ENCODE measurements around the gene ELK4.

The ELK4 gene

DNA sequence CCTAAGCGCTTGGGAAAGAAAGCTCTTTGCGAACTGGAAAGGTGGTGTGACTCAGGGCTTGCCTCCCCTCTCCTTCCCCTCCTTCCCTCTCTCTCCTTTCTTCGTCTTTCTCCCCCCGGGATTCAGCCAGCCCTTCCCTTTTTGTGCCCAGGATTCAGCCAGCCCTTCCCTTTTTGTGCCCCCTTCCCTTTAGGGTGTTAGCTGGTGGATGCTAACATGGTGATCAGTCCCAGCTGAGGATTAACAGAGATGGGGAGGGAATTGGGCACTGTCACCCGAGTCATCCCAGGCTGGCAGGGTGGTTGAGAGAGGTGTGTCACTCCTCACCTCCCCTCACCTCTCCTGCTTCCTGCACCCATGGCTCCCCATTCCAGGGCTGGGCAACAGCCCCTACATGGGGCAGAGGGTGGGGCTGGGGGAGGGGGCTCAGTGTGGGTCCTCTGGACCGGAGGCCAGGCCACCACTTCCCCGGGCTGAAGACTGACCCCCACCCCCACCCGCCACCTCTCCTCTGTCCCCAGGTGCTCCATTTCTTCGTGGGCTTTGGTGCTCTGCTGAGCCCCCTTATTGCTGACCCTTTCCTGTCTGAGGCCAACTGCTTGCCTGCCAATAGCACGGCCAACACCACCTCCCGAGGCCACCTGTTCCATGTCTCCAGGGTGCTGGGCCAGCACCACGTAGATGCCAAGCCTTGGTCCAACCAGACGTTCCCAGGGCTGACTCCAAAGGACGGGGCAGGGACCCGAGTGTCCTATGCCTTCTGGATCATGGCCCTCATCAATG lies 51.5 kb downstream of the ELK4 start:
- TF ChIP-seq, protein P1, sequence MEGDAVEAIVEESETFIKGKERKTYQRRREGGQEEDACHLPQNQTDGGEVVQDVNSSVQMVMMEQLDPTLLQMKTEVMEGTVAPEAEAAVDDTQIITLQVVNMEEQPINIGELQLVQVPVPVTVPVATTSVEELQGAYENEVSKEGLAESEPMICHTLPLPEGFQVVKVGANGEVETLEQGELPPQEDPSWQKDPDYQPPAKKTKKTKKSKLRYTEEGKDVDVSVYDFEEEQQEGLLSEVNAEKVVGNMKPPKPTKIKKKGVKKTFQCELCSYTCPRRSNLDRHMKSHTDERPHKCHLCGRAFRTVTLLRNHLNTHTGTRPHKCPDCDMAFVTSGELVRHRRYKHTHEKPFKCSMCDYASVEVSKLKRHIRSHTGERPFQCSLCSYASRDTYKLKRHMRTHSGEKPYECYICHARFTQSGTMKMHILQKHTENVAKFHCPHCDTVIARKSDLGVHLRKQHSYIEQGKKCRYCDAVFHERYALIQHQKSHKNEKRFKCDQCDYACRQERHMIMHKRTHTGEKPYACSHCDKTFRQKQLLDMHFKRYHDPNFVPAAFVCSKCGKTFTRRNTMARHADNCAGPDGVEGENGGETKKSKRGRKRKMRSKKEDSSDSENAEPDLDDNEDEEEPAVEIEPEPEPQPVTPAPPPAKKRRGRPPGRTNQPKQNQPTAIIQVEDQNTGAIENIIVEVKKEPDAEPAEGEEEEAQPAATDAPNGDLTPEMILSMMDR (IDR thresholded peaks at IDR 0.05) = no peak
- DNase-seq = no peak
- Mint-ChIP-seq H3K4me3 (no peak overlapping the region), H3K27me3 (ENCODE audit: low read depth, poor library complexity) (peaks cover 55% of the 10 kb centered on the region), H3K9me3 (no peaks in the 10 kb centered on the region), H3K36me3 (ENCODE audit: low read depth) (no peaks in the 10 kb centered on the region), H3K27ac (no peak overlapping the region), H3K4me1 (peaks cover 11% of the 10 kb centered on the region)

DNA sequence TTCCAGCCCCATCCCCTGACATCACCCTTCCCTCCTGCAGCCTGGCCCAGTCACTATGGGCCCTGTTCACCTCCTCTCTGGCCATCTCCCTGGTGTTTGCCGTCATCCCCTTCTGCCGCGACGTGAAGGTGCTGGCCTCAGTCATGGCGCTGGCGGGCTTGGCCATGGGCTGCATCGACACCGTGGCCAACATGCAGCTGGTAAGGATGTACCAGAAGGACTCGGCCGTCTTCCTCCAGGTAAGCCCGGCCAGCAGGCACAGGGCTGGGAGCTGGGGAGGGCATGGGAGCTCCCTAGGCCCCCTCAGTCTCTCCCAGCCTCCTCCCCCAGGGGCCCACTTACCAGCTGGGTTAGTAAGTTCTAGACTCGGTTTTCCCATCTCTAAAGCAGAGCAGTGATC lies 52.1 kb downstream of the ELK4 start:
- Mint-ChIP-seq H3K9me3 (no peaks in the 10 kb centered on the region), H3K4me3 (no peak overlapping the region), H3K27me3 (ENCODE audit: low read depth, poor library complexity) (peaks cover 59% of the 10 kb centered on the region), H3K36me3 (ENCODE audit: low read depth) (no peaks in the 10 kb centered on the region), H3K4me1 (peaks cover 11% of the 10 kb centered on the region), H3K27ac (no peak overlapping the region)
- DNase-seq = no peak
- TF ChIP-seq, protein P1 (IDR thresholded peaks at IDR 0.05) = no peak

DNA sequence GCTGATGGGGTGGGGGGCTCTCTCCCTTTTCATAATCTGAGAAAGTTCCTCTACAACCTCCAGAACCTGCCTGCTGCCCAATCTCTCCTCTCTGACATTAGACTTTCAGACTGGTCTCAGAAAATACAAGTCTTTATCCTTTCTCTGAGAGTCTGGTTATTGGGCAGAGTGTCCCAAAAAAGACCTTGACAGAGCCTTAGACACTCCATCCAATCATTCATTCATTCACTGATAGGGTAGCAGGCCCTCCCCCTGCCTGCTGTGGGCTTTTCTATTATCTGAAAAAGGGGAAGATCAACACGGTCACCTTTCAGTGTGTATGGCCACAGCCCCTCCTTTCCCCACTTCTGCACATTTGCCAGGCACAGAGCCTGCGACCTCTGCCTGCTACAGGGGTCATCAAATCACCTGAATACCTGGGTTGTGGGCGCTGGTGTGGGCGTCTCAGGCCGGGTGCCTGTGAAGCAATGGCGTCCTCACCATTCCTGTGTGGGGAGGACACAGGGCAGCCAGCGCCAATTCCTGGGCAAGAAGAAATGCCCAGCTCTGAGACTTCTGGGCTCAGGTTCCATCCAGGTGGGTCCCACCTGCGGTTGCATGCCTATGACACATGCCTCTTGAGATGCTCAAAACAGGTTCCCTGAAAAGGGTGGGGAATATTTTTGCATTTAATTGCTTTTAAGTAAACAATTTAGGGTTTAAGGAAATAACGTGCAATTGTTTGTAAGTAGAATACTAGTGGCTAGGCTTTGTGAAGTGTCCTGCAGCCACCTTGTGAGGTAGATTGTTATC lies 52.8 kb downstream of the ELK4 start:
- Mint-ChIP-seq H3K36me3 (ENCODE audit: low read depth) (no peaks in the 10 kb centered on the region), H3K9me3 (no peaks in the 10 kb centered on the region), H3K4me3 (no peak overlapping the region), H3K27ac (no peak overlapping the region), H3K27me3 (ENCODE audit: low read depth, poor library complexity) (peaks cover 67% of the 10 kb centered on the region), H3K4me1 (peaks cover 11% of the 10 kb centered on the region)
- TF ChIP-seq, protein P1 (IDR thresholded peaks at IDR 0.05) = no peak
- DNase-seq = no peak

DNA sequence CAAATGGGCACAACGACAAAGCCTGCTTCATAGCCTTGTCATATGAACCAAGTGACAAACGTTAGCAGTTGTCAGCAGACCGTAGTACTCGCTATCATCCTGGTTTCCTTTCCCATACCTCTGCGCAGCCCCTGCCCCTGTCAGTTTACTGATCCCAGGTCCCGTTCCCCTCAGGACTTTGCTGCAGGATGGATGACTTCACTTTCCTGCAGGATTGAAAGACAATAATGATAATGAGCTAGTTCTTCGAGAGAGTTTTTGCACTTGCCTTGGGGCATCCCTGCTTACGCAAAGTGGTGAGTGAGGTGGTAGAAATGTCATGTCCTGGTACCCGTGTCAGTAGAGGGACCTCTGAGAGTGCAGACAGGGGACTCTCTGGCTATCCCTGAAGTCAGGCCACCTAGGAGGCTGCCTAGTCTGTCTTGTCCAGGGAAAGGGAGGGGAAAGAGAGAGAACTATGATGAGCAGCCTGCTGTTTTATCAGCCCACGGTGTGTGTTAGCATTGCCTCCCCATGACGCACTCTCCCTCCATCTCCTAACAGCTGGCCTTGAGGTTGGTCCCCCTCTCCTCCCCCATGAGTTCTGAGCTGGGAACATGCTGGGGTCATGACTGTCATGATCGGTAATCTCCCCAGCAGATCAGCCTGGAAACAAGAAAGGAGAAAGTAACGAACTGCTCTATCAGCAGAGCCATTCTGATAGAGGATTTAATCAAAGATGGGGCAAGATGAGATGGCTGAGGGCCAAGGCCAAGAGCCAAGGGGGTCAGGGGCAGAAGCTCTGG lies 53.7 kb downstream of the ELK4 start:
- Mint-ChIP-seq H3K27ac (no peak overlapping the region), H3K27me3 (ENCODE audit: low read depth, poor library complexity) (peaks cover 74% of the 10 kb centered on the region), H3K36me3 (ENCODE audit: low read depth) (no peaks in the 10 kb centered on the region), H3K4me1 (peaks cover 11% of the 10 kb centered on the region), H3K4me3 (no peak overlapping the region), H3K9me3 (no peaks in the 10 kb centered on the region)
- DNase-seq = no peak
- TF ChIP-seq, protein P1 (IDR thresholded peaks at IDR 0.05) = no peak

DNA sequence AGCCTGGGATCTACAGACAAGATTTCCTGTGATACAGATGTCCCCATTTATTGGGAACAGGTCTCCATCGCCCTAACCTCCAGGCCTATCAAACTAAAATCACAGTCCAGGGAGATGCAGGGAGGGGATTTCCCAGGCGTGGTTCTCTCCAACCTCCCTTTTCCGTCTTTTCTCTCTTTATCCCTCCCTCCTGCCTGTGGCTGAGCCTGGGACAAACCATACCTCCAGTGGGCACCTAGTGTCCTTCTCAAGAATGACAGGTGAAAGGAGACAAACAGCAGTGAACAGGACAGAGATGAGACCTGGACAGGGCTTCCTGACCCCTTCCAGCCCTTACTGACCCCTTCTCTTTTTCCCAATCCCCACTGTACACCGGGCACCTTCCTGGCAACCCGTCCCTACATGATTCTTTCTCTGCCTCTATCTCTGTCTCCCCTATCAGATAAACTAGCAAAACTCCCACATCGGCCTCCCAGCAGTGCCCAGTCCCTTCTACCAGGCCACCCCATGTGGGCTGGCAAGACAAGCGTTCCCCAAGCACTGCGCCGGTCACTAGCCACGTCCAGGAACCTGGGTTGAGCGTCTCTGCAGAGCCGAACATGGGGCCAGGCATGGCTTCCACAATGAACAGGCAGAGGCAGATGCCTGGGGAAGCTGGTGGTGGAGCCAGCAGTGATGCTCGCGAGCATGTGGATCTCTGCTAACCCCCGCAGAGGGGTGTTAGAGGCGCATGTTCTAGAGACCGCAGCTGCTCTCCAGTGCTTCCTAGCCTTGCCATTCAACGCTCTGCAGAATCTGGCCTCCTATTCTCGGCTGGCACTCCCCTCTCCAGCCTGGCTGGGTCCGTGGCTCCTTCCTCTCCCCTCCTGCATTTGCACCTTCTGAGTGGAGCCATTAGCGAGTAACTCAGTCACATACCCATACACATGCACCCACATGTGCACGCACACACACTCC lies 54.7 kb downstream of the ELK4 start:
- peaks cover 18% of the 10 kb centered on the region for H3K4me1 Mint-ChIP-seq
- no peak overlapping the region for H3K4me3 Mint-ChIP-seq
- TF ChIP-seq, protein P1 (IDR thresholded peaks at IDR 0.05) = no peak
- peaks cover 84% of the 10 kb centered on the region for H3K27me3 Mint-ChIP-seq (ENCODE audit: low read depth, poor library complexity)
- DNase-seq = no peak
- H3K27ac Mint-ChIP-seq = no peak overlapping the region
- H3K36me3 Mint-ChIP-seq (ENCODE audit: low read depth) = no peaks in the 10 kb centered on the region
- no peaks in the 10 kb centered on the region for H3K9me3 Mint-ChIP-seq

Data from nephron progenitor cell (in vitro differentiated cells).